T-helper 17 cell (primary cell): ENCODE measurements around the gene CCR2. TPM values are rescaled to one million over a fixed set of nuclear protein-coding genes. Genes with fewer than 3 reads are reported as not detected.

Experiments
- ATAC-seq: fragments of 150-1000 bp; cut with Tn5 transposase; 2 replicates; pipeline ENCODE4 v1.10.0; 2021; ENCODE audit warnings: mild to moderate bottlenecking, moderate library complexity
- DNase-seq, 3 donors: peaks; one replicate each; pipeline versions ENCODE4 v3.0.0 to v3.0.0-alpha.2; 2020 to 2021
- H3K9me3 ChIP-seq: one replicate; pipeline ENCODE4 v1.7.0; 2013; ENCODE audit warnings: low read length, mild to moderate bottlenecking; ENCODE audit not compliant: control insufficient read depth, poor library complexity, severe bottlenecking
- H3K27ac Mint-ChIP-seq: one replicate; pipeline ENCODE4 v1.8.0; 2022; ENCODE audit warnings: mild to moderate bottlenecking, moderate library complexity, mixed read lengths
- H3K27me3 Mint-ChIP-seq: one replicate; pipeline ENCODE4 v1.8.0; 2022; ENCODE audit warnings: mixed read lengths
- H3K36me3 Mint-ChIP-seq: one replicate; pipeline ENCODE4 v1.8.0; 2022; ENCODE audit warnings: low read depth, mixed read lengths
- H3K4me1 Mint-ChIP-seq: one replicate; pipeline ENCODE4 v1.8.0; 2022; ENCODE audit warnings: mild to moderate bottlenecking, mixed read lengths
- H3K4me3 Mint-ChIP-seq: one replicate; pipeline ENCODE4 v1.8.0; 2022; ENCODE audit warnings: mild to moderate bottlenecking, moderate library complexity, mixed read lengths
- total RNA-seq, 4 donors: library from RNA in 2 of 4; stranded (reverse) in 2 of 4; gene quantifications; one replicate each; pipeline ENCODE4 v1.2.3 and lab custom pipeline; 2022 to 2026

Gene CCR2
- total RNA-seq, 2 donors from 2014 or later = 12.4 to 14.2 TPM

GRCh38 chr3:46359733-46360493 lies 6.0 kb downstream of the CCR2 start:
- Mint-ChIP-seq H3K36me3 (peaks cover 16% of the 10 kb centered on the region), H3K4me1 (peaks cover 50% of the 10 kb centered on the region), H3K27me3 (no peaks in the 10 kb centered on the region), H3K27ac (peak overlapping the region; percentile 92), H3K4me3 (peak overlapping the region; percentile 68)
- ATAC-seq = peak; percentile 57
- H3K9me3 ChIP-seq = no peaks in the 10 kb centered on the region
- DNase-seq = no peak

- no peak for DNase-seq
- Mint-ChIP-seq H3K27ac (peak overlapping the region; percentile 92), H3K27me3 (no peaks in the 10 kb centered on the region)
These were observed 7.0 kb downstream of the CCR2 start for GRCh38 chr3:46360907-46361306.

GRCh38 chr3:46361408-46362283 lies 7.7 kb downstream of the CCR2 start:
- Mint-ChIP-seq H3K27me3 (no peaks in the 10 kb centered on the region), H3K4me3 (peak overlapping the region; percentile 15), H3K27ac (peak overlapping the region; percentile 92), H3K36me3 (peaks cover 7% of the 10 kb centered on the region), H3K4me1 (peaks cover 36% of the 10 kb centered on the region)
- no peak for DNase-seq
- no peak for ATAC-seq
- H3K9me3 ChIP-seq = no peaks in the 10 kb centered on the region

More at GRCh38 chr3:46360907-46361306, 7.0 kb downstream of the CCR2 start:
- Mint-ChIP-seq H3K4me1 (peaks cover 42% of the 10 kb centered on the region), H3K4me3 (peak overlapping the region; percentile 64), H3K36me3 (peaks cover 10% of the 10 kb centered on the region)
- H3K9me3 ChIP-seq = no peaks in the 10 kb centered on the region
- ATAC-seq = peak; percentile 36

DNA sequence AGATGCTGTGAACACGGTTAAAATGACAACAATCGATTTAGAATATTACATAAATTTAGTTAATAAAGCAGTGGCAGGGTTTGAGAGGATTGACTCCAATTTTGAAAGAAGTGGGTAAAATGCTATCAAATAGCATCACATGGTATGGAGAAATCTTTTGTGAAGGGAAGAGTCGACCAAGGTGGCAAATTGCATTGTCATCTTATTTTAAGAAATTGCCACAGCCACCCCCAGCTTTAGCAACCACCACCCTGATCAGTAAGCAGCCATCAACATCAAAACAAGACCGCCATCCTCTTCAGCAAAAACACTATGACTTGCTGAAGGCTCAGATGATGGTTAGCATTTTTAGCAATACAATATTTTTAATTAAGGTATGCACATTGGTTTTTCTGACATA lies 11.1 kb downstream of the CCR2 start:
- Mint-ChIP-seq H3K4me3 (no peak overlapping the region), H3K36me3 (peaks cover 2% of the 10 kb centered on the region), H3K27ac (no peak overlapping the region), H3K4me1 (peaks cover 37% of the 10 kb centered on the region), H3K27me3 (no peaks in the 10 kb centered on the region)
- DNase-seq (no peak), ATAC-seq (no peak)
- no peaks in the 10 kb centered on the region for H3K9me3 ChIP-seq

GRCh38 chr3:46365737-46366524 lies 12.0 kb downstream of the CCR2 start:
- peak overlapping the region; percentile 24 for H3K27ac Mint-ChIP-seq
- H3K36me3 Mint-ChIP-seq = peaks cover 2% of the 10 kb centered on the region
- DNase-seq = no peak
- no peaks in the 10 kb centered on the region for H3K27me3 Mint-ChIP-seq
- H3K9me3 ChIP-seq = no peaks in the 10 kb centered on the region
- ATAC-seq = no peak
- peak overlapping the region; percentile 10 for H3K4me3 Mint-ChIP-seq
- H3K4me1 Mint-ChIP-seq = peaks cover 35% of the 10 kb centered on the region

GRCh38 chr3:46367811-46368210 lies 13.9 kb downstream of the CCR2 start:
- Mint-ChIP-seq H3K4me1 (peaks cover 34% of the 10 kb centered on the region), H3K27ac (peak overlapping the region; percentile 21), H3K27me3 (no peaks in the 10 kb centered on the region), H3K4me3 (peak overlapping the region; percentile 57), H3K36me3 (peaks cover 2% of the 10 kb centered on the region)
- no peaks in the 10 kb centered on the region for H3K9me3 ChIP-seq
- no peak for DNase-seq
- no peak for ATAC-seq

DNA sequence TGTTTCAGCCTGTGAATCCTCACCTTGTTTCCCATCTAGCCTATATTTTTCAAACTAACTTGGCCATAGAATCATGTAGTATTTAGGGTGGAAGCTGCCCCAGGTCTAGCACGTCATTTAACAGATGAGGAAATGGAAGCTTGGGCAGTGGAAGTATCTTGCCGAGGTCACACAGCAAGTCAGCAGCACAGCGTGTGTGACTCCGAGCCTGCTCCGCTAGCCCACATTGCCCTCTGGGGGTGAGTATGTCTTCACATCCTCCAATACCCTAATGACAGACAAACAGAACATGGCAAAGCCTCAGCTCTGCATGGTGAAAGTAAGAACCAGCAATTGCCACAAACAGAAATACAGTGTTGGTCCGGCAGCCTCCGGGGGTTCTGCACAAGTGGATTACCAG lies 14.7 kb downstream of the CCR2 start:
- ATAC-seq = peak; percentile 86
- DNase-seq = peak; percentile 34 to 49 (median 36)
- H3K36me3 Mint-ChIP-seq = peaks cover 4% of the 10 kb centered on the region
- H3K4me3 Mint-ChIP-seq = peak overlapping the region; percentile 52
- no peaks in the 10 kb centered on the region for H3K27me3 Mint-ChIP-seq
- H3K27ac Mint-ChIP-seq = peak overlapping the region; percentile 21
- H3K4me1 Mint-ChIP-seq = peaks cover 41% of the 10 kb centered on the region
- no peaks in the 10 kb centered on the region for H3K9me3 ChIP-seq

DNA sequence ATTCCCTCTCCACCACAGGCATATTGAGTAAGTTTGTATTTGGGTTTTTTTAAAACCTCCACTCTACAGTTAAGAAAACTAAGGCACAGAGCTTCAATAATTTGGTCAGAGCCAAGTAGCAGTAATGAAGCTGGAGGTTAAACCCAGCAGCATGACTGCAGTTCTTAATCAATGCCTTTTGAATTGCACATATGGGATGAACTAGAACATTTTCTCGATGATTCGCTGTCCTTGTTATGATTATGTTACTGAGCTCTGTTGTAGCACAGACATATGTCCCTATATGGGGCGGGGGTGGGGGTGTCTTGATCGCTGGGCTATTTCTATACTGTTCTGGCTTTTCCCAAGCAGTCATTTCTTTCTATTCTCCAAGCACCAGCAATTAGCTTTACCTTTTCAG lies 15.2 kb downstream of the CCR2 start:
- no peak for ATAC-seq
- H3K9me3 ChIP-seq = no peaks in the 10 kb centered on the region
- H3K27ac Mint-ChIP-seq = peak overlapping the region; percentile 92
- DNase-seq = no peak
- H3K4me1 Mint-ChIP-seq = peaks cover 43% of the 10 kb centered on the region
- peaks cover 4% of the 10 kb centered on the region for H3K36me3 Mint-ChIP-seq
- peak overlapping the region; percentile 62 for H3K4me3 Mint-ChIP-seq
- no peaks in the 10 kb centered on the region for H3K27me3 Mint-ChIP-seq

DNA sequence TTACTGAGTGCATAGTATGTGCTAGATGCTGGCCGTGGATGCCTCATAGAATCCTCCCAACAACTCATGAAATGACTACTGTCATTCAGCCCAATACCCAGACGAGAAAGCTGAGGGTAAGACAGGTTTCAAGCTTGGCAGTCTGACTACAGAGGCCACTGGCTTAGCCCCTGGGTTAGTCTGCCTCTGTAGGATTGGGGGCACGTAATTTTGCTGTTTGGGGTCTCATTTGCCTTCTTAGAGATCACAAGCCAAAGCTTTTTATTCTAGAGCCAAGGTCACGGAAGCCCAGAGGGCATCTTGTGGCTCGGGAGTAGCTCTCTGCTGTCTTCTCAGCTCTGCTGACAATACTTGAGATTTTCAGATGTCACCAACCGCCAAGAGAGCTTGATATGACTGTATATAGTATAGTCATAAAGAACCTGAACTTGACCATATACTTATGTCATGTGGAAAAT lies 15.8 kb downstream of the CCR2 start:
- Mint-ChIP-seq H3K36me3 (peaks cover 7% of the 10 kb centered on the region), H3K27ac (peak overlapping the region; percentile 92), H3K4me3 (peak overlapping the region; percentile 68), H3K4me1 (peaks cover 49% of the 10 kb centered on the region), H3K27me3 (no peaks in the 10 kb centered on the region)
- DNase-seq (no peak), ATAC-seq (no peak)
- H3K9me3 ChIP-seq = no peaks in the 10 kb centered on the region

- ATAC-seq (peak; percentile 60), DNase-seq (no peak)
- H3K4me1 Mint-ChIP-seq = peaks cover 61% of the 10 kb centered on the region
- peak within 1 kb of the TSS; percentile 92 for H3K27ac Mint-ChIP-seq
- no peaks in the 10 kb centered on the region for H3K9me3 ChIP-seq
- H3K4me3 Mint-ChIP-seq = peak within 1 kb of the TSS; percentile 81
- H3K27me3 Mint-ChIP-seq = no peaks in the 10 kb centered on the region
- H3K36me3 Mint-ChIP-seq = peaks cover 7% of the 10 kb centered on the region
These were observed 17.1 kb downstream of the CCR2 start, which contains the start of gene CCR5 for GRCh38 chr3:46370839-46371518. TSS of gene CCR5 (plus strand) at chr3:46370946. CDS start at chr3:46372903, 1,957 bp downstream.

DNA sequence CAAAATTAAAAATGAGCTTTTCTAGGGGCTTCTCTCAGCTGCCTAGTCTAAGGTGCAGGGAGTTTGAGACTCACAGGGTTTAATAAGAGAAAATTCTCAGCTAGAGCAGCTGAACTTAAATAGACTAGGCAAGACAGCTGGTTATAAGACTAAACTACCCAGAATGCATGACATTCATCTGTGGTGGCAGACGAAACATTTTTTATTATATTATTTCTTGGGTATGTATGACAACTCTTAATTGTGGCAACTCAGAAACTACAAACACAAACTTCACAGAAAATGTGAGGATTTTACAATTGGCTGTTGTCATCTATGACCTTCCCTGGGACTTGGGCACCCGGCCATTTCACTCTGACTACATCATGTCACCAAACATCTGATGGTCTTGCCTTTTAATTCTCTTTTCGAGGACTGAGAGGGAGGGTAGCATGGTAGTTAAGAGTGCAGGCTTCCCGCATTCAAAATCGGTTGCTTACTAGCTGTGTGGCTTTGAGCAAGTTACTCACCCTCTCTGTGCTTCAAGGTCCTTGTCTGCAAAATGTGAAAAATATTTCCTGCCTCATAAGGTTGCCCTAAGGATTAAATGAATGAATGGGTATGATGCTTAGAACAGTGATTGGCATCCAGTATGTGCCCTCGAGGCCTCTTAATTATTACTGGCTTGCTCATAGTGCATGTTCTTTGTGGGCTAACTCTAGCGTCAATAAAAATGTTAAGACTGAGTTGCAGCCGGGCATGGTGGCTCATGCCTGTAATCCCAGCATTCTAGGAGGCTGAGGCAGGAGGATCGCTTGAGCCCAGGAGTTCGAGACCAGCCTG lies 17.8 kb downstream of the CCR2 start:
- Mint-ChIP-seq H3K4me1 (peaks cover 58% of the 10 kb centered on the region), H3K27ac (peak overlapping the region; percentile 92), H3K27me3 (no peaks in the 10 kb centered on the region), H3K4me3 (peak overlapping the region; percentile 28), H3K36me3 (peaks cover 5% of the 10 kb centered on the region)
- DNase-seq = no peak
- H3K9me3 ChIP-seq = no peaks in the 10 kb centered on the region
- no peak for ATAC-seq
